Naive thymus-derived CD4-positive, alpha-beta T cell (primary cell): ENCODE measurements around the gene GNAL. TPM values are rescaled to one million over a fixed set of nuclear protein-coding genes. Genes with fewer than 3 reads are reported as not detected.

Experiments used
- ATAC-seq: fragments of 150-1000 bp; cut with Tn5 transposase; 2 replicates; pipeline ENCODE4 v1.10.0; 2021; ENCODE audit warnings: mild to moderate bottlenecking, moderate library complexity
- CTCF ChIA-PET: fragments of 350-600 bp; sonication (Branson Sonifier 250); formaldehyde crosslinking; loops from one replicate; lab custom pipeline; 2021; ENCODE audit warnings: antibody characterized with exemption; lab: Charles Lee
- POLR2A ChIA-PET: fragments of 350-600 bp; sonication (Branson Sonifier 250); formaldehyde crosslinking; loops from one replicate; lab custom pipeline; 2021; ENCODE audit warnings: antibody characterized with exemption, inconsistent platforms; lab: Charles Lee
- DNase-seq, 9 donors: peaks; one replicate each; pipeline versions ENCODE4 v3.0.0 to v3.0.0-alpha.2; 2020 to 2022; ENCODE audit warnings: mixed read lengths in 1 of 9
- H3K27ac ChIP-seq: one replicate; pipeline ENCODE4 v1.7.0; 2013; ENCODE audit warnings: mild to moderate bottlenecking, low read depth, low read length, moderate library complexity
- H3K27me3 ChIP-seq, 2 donors: one replicate each; pipeline ENCODE4 v1.7.0; 2013; ENCODE audit warnings: low read length in 2 of 2, mild to moderate bottlenecking in 2 of 2, moderate library complexity in 2 of 2; ENCODE audit not compliant: control insufficient read depth in 2 of 2, insufficient read depth in 2 of 2
- H3K36me3 ChIP-seq, 3 experiments: 1 replicate in 2 of 3; 2 replicates in 1 of 3; pipeline ENCODE4 v1.7.0; 2013; ENCODE audit warnings: low read length in 3 of 3, mild to moderate bottlenecking in 3 of 3, moderate library complexity in 1 of 3; ENCODE audit not compliant: insufficient read depth in 3 of 3, control insufficient read depth in 2 of 3
- H3K4me1 ChIP-seq, 2 donors: one replicate each; pipeline ENCODE4 v1.7.0; 2013; ENCODE audit warnings: low read length in 2 of 2, mild to moderate bottlenecking in 2 of 2, moderate library complexity in 1 of 2; ENCODE audit not compliant: control insufficient read depth in 2 of 2, insufficient read depth in 2 of 2
- H3K4me3 ChIP-seq: 2 replicates; pipeline ENCODE4 v1.7.0; 2013; ENCODE audit warnings: mild to moderate bottlenecking, low read length
- H3K9me3 ChIP-seq, 3 experiments: 1 replicate in 2 of 3; 2 replicates in 1 of 3; pipeline ENCODE4 v1.7.0; 2013; ENCODE audit warnings: low read length in 3 of 3; ENCODE audit not compliant: control insufficient read depth in 2 of 3
- H3K27ac Mint-ChIP-seq, 9 donors: one replicate each; pipeline ENCODE4 v1.8.0; 2020 to 2022; ENCODE audit warnings: mixed read lengths in 9 of 9, mild to moderate bottlenecking in 8 of 9, moderate library complexity in 5 of 9, inconsistent platforms in 2 of 9
- H3K27me3 Mint-ChIP-seq, 5 donors: one replicate each; pipeline ENCODE4 v1.8.0; 2021 to 2022; ENCODE audit warnings: mixed read lengths in 5 of 5, mild to moderate bottlenecking in 1 of 5
- H3K36me3 Mint-ChIP-seq, 5 donors: one replicate each; pipeline ENCODE4 v1.8.0; 2020 to 2022; ENCODE audit warnings: mixed read lengths in 5 of 5, mild to moderate bottlenecking in 3 of 5, inconsistent platforms in 1 of 5
- H3K4me1 Mint-ChIP-seq, 7 donors: one replicate each; pipeline ENCODE4 v1.8.0; 2020 to 2022; ENCODE audit warnings: mixed read lengths in 7 of 7, mild to moderate bottlenecking in 3 of 7, inconsistent platforms in 1 of 7
- H3K4me3 Mint-ChIP-seq, 10 donors: one replicate each; pipeline ENCODE4 v1.8.0; 2020 to 2022; ENCODE audit warnings: mild to moderate bottlenecking in 10 of 10, mixed read lengths in 10 of 10, moderate library complexity in 6 of 10, inconsistent platforms in 2 of 10
- H3K9me3 Mint-ChIP-seq, 11 donors: one replicate each; pipeline ENCODE4 v1.8.0; 2020 to 2022; ENCODE audit warnings: mixed read lengths in 11 of 11, mild to moderate bottlenecking in 4 of 11, inconsistent platforms in 1 of 11, moderate library complexity in 1 of 11
- intact Hi-C, 2 donors: fragments of 100-400 bp; cut with micrococcal nuclease; formaldehyde crosslinking; loops; one replicate each; pipeline ENCODE4 v1.15.1; 2023
- polyA plus RNA-seq, 2 donors: library from polyadenylated mRNA; unstranded; fragments of 300-500 nt; fragmentation: Illumina TruSeq; gene quantifications; one replicate each; pipeline ENCODE4 v1.2.3, GENCODE V29; 2021
- total RNA-seq, 6 experiments: library from RNA in 5 of 6; stranded (reverse) in 5 of 6; gene quantifications; 1 replicate in 5 of 6; 2 replicates in 1 of 6; pipeline ENCODE4 v1.2.3 and lab custom pipeline; 2021 to 2026

GNAL gene
- total and polyA plus RNA-seq, 7 experiments from 2014 or later, result 0.09 to 1.4 (median 0.67) TPM

- Mint-ChIP-seq H3K4me3 (no peak overlapping the region), H3K36me3 (peaks cover 0 to 3% (median 0%) of the 10 kb centered on the region in 5 donors), H3K9me3 (peaks cover 0 to 14% (median 0%) of the 10 kb centered on the region in 11 donors), H3K27ac (no peak overlapping the region), H3K27me3 (peaks cover 0 to 4% (median 0%) of the 10 kb centered on the region in 5 donors), H3K4me1 (peaks cover 0 to 3% (median 0%) of the 10 kb centered on the region in 7 donors)
- ChIA-PET CTCF (no interaction called here), POLR2A (no interaction called here)
- Histone ChIP-seq H3K36me3 (no peaks in the 10 kb centered on the region), H3K27me3 (no peaks in the 10 kb centered on the region), H3K4me3 (no peak overlapping the region), H3K9me3 (no peaks in the 10 kb centered on the region), H3K27ac (no peak overlapping the region), H3K4me1 (no peaks in the 10 kb centered on the region)
- DNase-seq, result no peak
- ATAC-seq, result no peak
- intact Hi-C loops, result no loop called here
Observed at GRCh38 chr18:11823545-11823944, 134.5 kb downstream of the GNAL start.

GRCh38 chr18:11826836-11827235 lies 137.8 kb downstream of the GNAL start:
- ChIA-PET CTCF (no interaction called here), POLR2A (no interaction called here)
- Mint-ChIP-seq H3K4me3 (no peak overlapping the region), H3K9me3 (no peaks in the 10 kb centered on the region), H3K27ac (no peak overlapping the region), H3K36me3 (no peaks in the 10 kb centered on the region), H3K27me3 (peaks cover 0 to 4% (median 0%) of the 10 kb centered on the region in 5 donors), H3K4me1 (peaks cover 0 to 3% (median 0%) of the 10 kb centered on the region in 7 donors)
- DNase-seq, result no peak
- intact Hi-C loops, result no loop called here
- ATAC-seq, result no peak
- Histone ChIP-seq H3K4me3 (no peak overlapping the region), H3K27ac (no peak overlapping the region), H3K27me3 (no peaks in the 10 kb centered on the region), H3K4me1 (no peaks in the 10 kb centered on the region), H3K36me3 (no peaks in the 10 kb centered on the region), H3K9me3 (no peaks in the 10 kb centered on the region)

- H3K27me3 ChIP-seq, result no peaks in the 10 kb centered on the region
- no peaks in the 10 kb centered on the region for H3K4me1 ChIP-seq
- peaks cover 0 to 4% (median 0%) of the 10 kb centered on the region in 5 donors for H3K27me3 Mint-ChIP-seq
- H3K4me3 Mint-ChIP-seq, result no peak overlapping the region
- no peaks in the 10 kb centered on the region for H3K9me3 Mint-ChIP-seq
- no peak overlapping the region for H3K27ac ChIP-seq
- intact Hi-C loops, result no loop called here
- ChIA-PET CTCF (no interaction called here), POLR2A (no interaction called here)
- H3K36me3 ChIP-seq, result no peaks in the 10 kb centered on the region
- no peak overlapping the region for H3K27ac Mint-ChIP-seq
- H3K36me3 Mint-ChIP-seq, result no peaks in the 10 kb centered on the region
- DNase-seq (no peak), ATAC-seq (peak; percentile 18)
- no peaks in the 10 kb centered on the region for H3K9me3 ChIP-seq
- peaks cover 0 to 3% (median 0%) of the 10 kb centered on the region in 7 donors for H3K4me1 Mint-ChIP-seq
- no peak overlapping the region for H3K4me3 ChIP-seq
Observed at GRCh38 chr18:11828786-11829432, 139.8 kb downstream of the GNAL start.

- intact Hi-C loops, result no loop called here
- Histone ChIP-seq H3K4me1 (no peaks in the 10 kb centered on the region), H3K27me3 (no peaks in the 10 kb centered on the region), H3K9me3 (no peaks in the 10 kb centered on the region), H3K27ac (no peak overlapping the region), H3K4me3 (no peak overlapping the region), H3K36me3 (no peaks in the 10 kb centered on the region)
- Mint-ChIP-seq H3K9me3 (no peaks in the 10 kb centered on the region), H3K4me1 (peaks cover 0 to 3% (median 0%) of the 10 kb centered on the region in 7 donors), H3K27ac (no peak overlapping the region), H3K27me3 (peaks cover 0 to 4% (median 0%) of the 10 kb centered on the region in 5 donors), H3K4me3 (no peak overlapping the region), H3K36me3 (no peaks in the 10 kb centered on the region)
- ChIA-PET POLR2A (no interaction called here), CTCF (no interaction called here)
- DNase-seq (no peak), ATAC-seq (no peak)
Observed at GRCh38 chr18:11830585-11830984, 141.5 kb downstream of the GNAL start.

DNA sequence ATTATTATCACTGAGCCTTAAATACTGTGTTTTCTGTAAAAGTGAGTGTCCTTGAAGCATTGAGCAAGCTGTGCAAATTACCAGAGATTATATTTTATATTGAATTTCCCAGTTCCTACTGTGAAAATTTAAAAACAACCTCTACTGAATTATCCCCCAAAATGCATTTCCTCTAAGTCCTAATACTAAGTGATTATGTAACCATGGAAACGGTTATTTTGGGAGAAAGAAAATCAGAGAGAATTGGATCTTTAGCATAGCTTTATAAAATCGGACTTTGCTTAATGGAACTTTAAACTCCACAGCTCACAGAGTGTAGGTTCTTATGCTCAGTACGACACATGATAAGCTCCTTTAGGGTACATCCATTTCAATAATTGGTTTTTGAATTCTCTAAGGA lies 142.9 kb downstream of the GNAL start:
- Mint-ChIP-seq H3K4me1 (peaks cover 0 to 3% (median 0%) of the 10 kb centered on the region in 7 donors), H3K4me3 (no peak overlapping the region), H3K36me3 (no peaks in the 10 kb centered on the region), H3K27me3 (peaks cover 0 to under 1% (median 0%) of the 10 kb centered on the region in 5 donors), H3K27ac (no peak overlapping the region), H3K9me3 (no peaks in the 10 kb centered on the region)
- H3K4me3 ChIP-seq, result no peak overlapping the region
- DNase-seq (no peak), ATAC-seq (no peak)
- ChIA-PET POLR2A (interaction anchor here (1.1 kb wide), 1 partner anchor 15 kb away, joined by 3 read pairs; no protein-coding TSS in a partner anchor), CTCF (no interaction called here)
- intact Hi-C loops, result no loop called here
- no peaks in the 10 kb centered on the region for H3K9me3 ChIP-seq
- H3K27me3 ChIP-seq, result no peaks in the 10 kb centered on the region
- no peak overlapping the region for H3K27ac ChIP-seq
- no peaks in the 10 kb centered on the region for H3K4me1 ChIP-seq
- H3K36me3 ChIP-seq, result no peaks in the 10 kb centered on the region

DNA sequence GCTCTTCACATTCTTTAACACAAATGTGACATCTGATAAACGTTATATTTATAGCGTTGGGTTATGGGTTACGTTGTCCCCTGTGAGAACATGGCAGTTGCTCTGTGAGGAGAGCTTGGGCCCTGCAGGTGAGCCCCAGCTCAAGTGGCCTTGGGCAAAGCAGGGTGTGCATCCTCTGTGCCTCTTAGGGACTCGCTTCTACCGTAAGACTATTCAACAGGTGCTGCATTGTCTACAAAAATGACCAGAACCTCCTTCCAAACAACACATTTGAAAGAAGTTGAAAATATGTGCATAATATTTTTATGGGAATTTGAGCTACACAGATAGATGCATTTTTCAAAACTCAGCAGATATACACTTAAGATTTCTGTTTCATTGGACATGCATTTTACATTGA lies 145.7 kb downstream of the GNAL start:
- no peaks in the 10 kb centered on the region for H3K27me3 Mint-ChIP-seq
- H3K9me3 Mint-ChIP-seq, result no peaks in the 10 kb centered on the region
- Histone ChIP-seq H3K9me3 (no peaks in the 10 kb centered on the region), H3K27me3 (no peaks in the 10 kb centered on the region), H3K27ac (no peak overlapping the region), H3K36me3 (no peaks in the 10 kb centered on the region), H3K4me1 (no peaks in the 10 kb centered on the region), H3K4me3 (no peak overlapping the region)
- DNase-seq (no peak), ATAC-seq (no peak)
- CTCF ChIA-PET, result no interaction called here
- H3K36me3 Mint-ChIP-seq, result no peaks in the 10 kb centered on the region
- no peak overlapping the region for H3K27ac Mint-ChIP-seq
- POLR2A ChIA-PET, result interaction anchor here (1.5 kb wide), 1 partner anchor 16 kb away, joined by 4 read pairs; no protein-coding TSS in a partner anchor
- intact Hi-C loops, result no loop called here
- H3K4me3 Mint-ChIP-seq, result no peak overlapping the region
- no peaks in the 10 kb centered on the region for H3K4me1 Mint-ChIP-seq

GRCh38 chr18:11839556-11839955 lies 150.5 kb downstream of the GNAL start:
- ChIA-PET POLR2A (interaction anchor here (0.6 to 1.2 kb wide), 2 partner anchors 11 to 14 kb away, joined by 3 to 10 read pairs; partner anchors contain the start of gene CHMP1B), CTCF (interaction anchor here (0.6 kb wide), 1 partner anchor 156 kb away, joined by 4 read pairs; no protein-coding TSS in a partner anchor)
- Mint-ChIP-seq H3K4me3 (no peak overlapping the region), H3K4me1 (no peaks in the 10 kb centered on the region), H3K27me3 (peaks cover 0 to 2% (median 0%) of the 10 kb centered on the region in 5 donors), H3K36me3 (no peaks in the 10 kb centered on the region), H3K9me3 (no peaks in the 10 kb centered on the region), H3K27ac (no peak overlapping the region)
- H3K27me3 ChIP-seq, result no peaks in the 10 kb centered on the region
- ATAC-seq (no peak), DNase-seq (no peak)
- no peaks in the 10 kb centered on the region for H3K9me3 ChIP-seq
- H3K27ac ChIP-seq, result no peak overlapping the region
- H3K36me3 ChIP-seq, result no peaks in the 10 kb centered on the region
- no peak overlapping the region for H3K4me3 ChIP-seq
- H3K4me1 ChIP-seq, result no peaks in the 10 kb centered on the region
- intact Hi-C loops, result no loop called here
